Upper lobe of right lung (tissue), 1 donor: Measurements from ENCODE around the gene DOK3. TPM values are rescaled to one million over a fixed set of nuclear protein-coding genes. Genes with fewer than 3 reads are reported as not detected.
A peak's percentile ranks its signal among the peaks of the same experiment; 100 is the strongest.

Source experiments
- ATAC-seq: fragments of 200-7000 bp; cut with Tn5 transposase; one replicate; pipeline ENCODE4 v1.9.1; 2020; ENCODE audit warnings: mild to moderate bottlenecking, moderate library complexity
- DNase-seq: peaks from one replicate; pipeline ENCODE4 v3.0.0-alpha.2; 2020
- H3K27ac ChIP-seq: fragments of 200-600 bp; one replicate; pipeline ENCODE4 v1.8.0; 2022
- H3K27me3 ChIP-seq: fragments of 200-600 bp; one replicate; pipeline ENCODE4 v1.8.0; 2022; ENCODE audit warnings: mild to moderate bottlenecking
- H3K36me3 ChIP-seq: fragments of 200-600 bp; one replicate; pipeline ENCODE4 v1.8.0; 2022
- H3K4me1 ChIP-seq: fragments of 200-600 bp; one replicate; pipeline ENCODE4 v1.8.0; 2022
- H3K4me3 ChIP-seq: fragments of 200-600 bp; one replicate; pipeline ENCODE4 v1.8.0; 2022; ENCODE audit warnings: mild to moderate bottlenecking
- H3K9me3 ChIP-seq: fragments of 200-600 bp; one replicate; pipeline ENCODE4 v1.8.0; 2022
- CTCF ChIP-seq: fragments of 200-600 bp; IDR thresholded peaks from one replicate; pipeline ENCODE4 v1.8.0; 2022; ENCODE audit warnings: antibody characterized with exemption
- intact Hi-C: fragments of 100-400 bp; cut with DNase I; formaldehyde crosslinking; loops from one replicate; pipeline ENCODE4 v1.11.0; 2022
- long read RNA-seq: library from polyadenylated mRNA; unstranded; transcript quantifications from one replicate; pipeline ENCODE4 v2.0.0, GENCODE V29; 2021
- total RNA-seq: library from RNA; stranded (reverse); fragmentation: NEBNext Ultra II Directional; extraction: Animal tissue kit (Norgen Biotek cat#: 25700); gene quantifications from one replicate; pipeline ENCODE4 v1.2.1, GENCODE V29; 2021
- donor health status: DM: no; HTN: yes; CAD: no; lungs with severe emphysema.

DOK3 gene
- total RNA-seq = 45.6 TPM
- long read RNA-seq, transcript DOK3-212 (6 exons, 1,775 nt) = major isoform, 7 of 64 reads
- long read RNA-seq, partial matches to known transcripts = 23 of 64 reads
- long read RNA-seq, other reads (novel, unspliced or antisense) = 32 of 64 reads

- DNase-seq (peak; percentile 85), ATAC-seq (peak; percentile 73)
- no peak for TF ChIP-seq CTCF
- H3K27me3 ChIP-seq = no peaks in the 10 kb centered on the region
- H3K27ac ChIP-seq = peak within 1 kb of the TSS; percentile 87
- no peaks in the 10 kb centered on the region for H3K9me3 ChIP-seq
- intact Hi-C loops = no loop called here
- peak within 1 kb of the TSS; percentile 59 for H3K4me3 ChIP-seq
- no peaks in the 10 kb centered on the region for H3K4me1 ChIP-seq
- H3K36me3 ChIP-seq = peaks cover 42% of the 10 kb centered on the region
These were observed at the start of gene DOK3 for GRCh38 chr5:177509381-177509951. Gene DOK3, minus strand, starts transcription at chr5:177509826. Its CDS starts 286 bp downstream, at chr5:177509540.

- intact Hi-C loops = no loop called here
- no peaks in the 10 kb centered on the region for H3K9me3 ChIP-seq
- H3K36me3 ChIP-seq = no peaks in the 10 kb centered on the region
- peaks cover 7% of the 10 kb centered on the region for H3K4me1 ChIP-seq
- DNase-seq (no peak), ATAC-seq (no peak)
- no peak overlapping the region for H3K4me3 ChIP-seq
- no peaks in the 10 kb centered on the region for H3K27me3 ChIP-seq
- H3K27ac ChIP-seq = no peak overlapping the region
- no peak for TF ChIP-seq CTCF
These were observed 48.2 kb upstream of the DOK3 start for GRCh38 chr5:177557796-177558195.

GRCh38 chr5:177557041-177557647, 47.5 kb upstream of the DOK3 start:
- TF ChIP-seq CTCF = no peak
- no peak for DNase-seq
- intact Hi-C loops = no loop called here

DNA sequence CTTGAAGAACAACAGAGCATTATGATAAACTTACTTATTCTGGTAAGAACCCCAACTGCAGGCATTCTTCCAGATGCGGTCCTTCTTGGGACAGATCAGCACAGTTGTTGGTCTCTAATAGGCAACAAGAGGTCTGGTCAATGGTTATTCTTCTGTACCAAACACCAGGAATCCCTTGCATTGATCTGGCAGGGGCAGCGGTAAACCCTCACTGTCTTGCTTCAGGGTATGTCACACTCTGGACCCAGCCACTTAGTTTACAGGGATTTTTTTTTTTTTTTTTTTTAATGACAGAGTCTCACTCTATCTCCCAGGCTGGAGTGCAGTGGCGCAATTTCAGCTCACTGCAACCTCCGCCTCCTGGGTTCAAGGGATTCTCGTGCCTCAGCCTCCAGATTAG, 46.0 kb upstream of the DOK3 start:
- Histone ChIP-seq H3K9me3 (no peaks in the 10 kb centered on the region), H3K4me3 (no peak overlapping the region), H3K4me1 (peaks cover 12% of the 10 kb centered on the region), H3K36me3 (peaks cover 13% of the 10 kb centered on the region), H3K27ac (no peak overlapping the region), H3K27me3 (no peaks in the 10 kb centered on the region)
- no peak for TF ChIP-seq CTCF
- intact Hi-C loops = no loop called here
- DNase-seq (no peak), ATAC-seq (no peak)

More at GRCh38 chr5:177557041-177557647, 47.5 kb upstream of the DOK3 start:
- Histone ChIP-seq H3K4me3 (no peak overlapping the region), H3K9me3 (no peaks in the 10 kb centered on the region), H3K27ac (no peak overlapping the region), H3K27me3 (no peaks in the 10 kb centered on the region), H3K36me3 (peaks cover 4% of the 10 kb centered on the region), H3K4me1 (peaks cover 12% of the 10 kb centered on the region)
- no peak for ATAC-seq

DNA sequence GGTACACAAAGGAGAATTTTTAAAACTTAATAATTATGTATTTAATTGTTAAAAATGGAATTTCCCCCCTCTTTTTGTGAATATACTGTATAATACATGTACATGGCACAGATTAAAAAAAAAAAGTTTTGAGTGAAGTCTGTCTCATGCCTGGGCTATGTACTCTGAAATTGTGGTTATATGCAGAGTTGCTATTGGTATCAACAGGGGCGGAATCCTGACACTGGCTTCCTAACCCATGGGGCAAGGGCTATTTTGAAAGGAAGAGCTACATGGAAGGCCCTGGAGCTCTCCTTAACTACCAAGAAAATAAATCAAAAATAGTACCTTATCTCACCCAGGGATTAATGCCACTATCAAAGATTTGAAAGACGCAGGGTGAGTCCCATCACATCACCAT, 45.6 kb upstream of the DOK3 start:
- DNase-seq (no peak), ATAC-seq (no peak)
- Histone ChIP-seq H3K4me1 (peaks cover 12% of the 10 kb centered on the region), H3K36me3 (peaks cover 17% of the 10 kb centered on the region), H3K4me3 (no peak overlapping the region), H3K27me3 (no peaks in the 10 kb centered on the region), H3K27ac (no peak overlapping the region), H3K9me3 (no peaks in the 10 kb centered on the region)
- intact Hi-C loops = no loop called here
- no peak for TF ChIP-seq CTCF
